Tibial artery (tissue), 4 donors: ENCODE data around the gene SGTA.

Source experiments
- DNase-seq, 2 donors: peaks; one replicate each; pipeline ENCODE4 v3.0.0-alpha.2; 2019
- H3K27ac ChIP-seq, 2 donors: fragments of 200-600 bp; sonication (generic) in 1 of 2; 1 replicate in 1 of 2; 2 replicates in 1 of 2; pipeline ENCODE4 v1.5.1; 2018 to 2019; ENCODE audit warnings: mild to moderate bottlenecking in 1 of 2
- H3K27me3 ChIP-seq, 2 donors: fragments of 200-600 bp; sonication (generic) in 1 of 2; one replicate each; pipeline versions ENCODE4 v1.5.1 to v1.6.0; 2016 to 2019
- H3K36me3 ChIP-seq, 3 donors: fragments of 200-600 bp; sonication (generic) in 2 of 3; one replicate each; pipeline ENCODE4 v1.5.1; 2016 to 2019; ENCODE audit warnings: mild to moderate bottlenecking in 2 of 3
- H3K4me1 ChIP-seq, 4 donors: fragments of 200-600 bp; sonication (generic) in 2 of 4; 1 replicate in 3 of 4; 2 replicates in 1 of 4; pipeline ENCODE4 v1.5.1; 2016 to 2019
- H3K4me3 ChIP-seq, 2 donors: fragments of 200-600 bp; sonication (generic) in 1 of 2; 1 replicate in 1 of 2; 2 replicates in 1 of 2; pipeline ENCODE4 v1.5.1; 2018 to 2019; ENCODE audit warnings: mild to moderate bottlenecking in 2 of 2
- H3K9me3 ChIP-seq, 3 donors: fragments of 200-600 bp; sonication (generic) in 1 of 3; one replicate each; pipeline ENCODE4 v1.5.1; 2016 to 2019
- CTCF ChIP-seq, 2 experiments: fragments of 200-600 bp in 1 of 2; fragments of 450-650 bp in 1 of 2; IDR thresholded peaks; one replicate each; pipeline ENCODE4 v1.5.1; 2017 to 2019; ENCODE audit warnings: antibody characterized with exemption in 2 of 2, mild to moderate bottlenecking in 1 of 2, moderate library complexity in 1 of 2
- intact Hi-C: fragments of 100-400 bp; cut with DNase I; formaldehyde crosslinking; loops from one replicate; pipeline ENCODE4 v1.15.0; 2023; ENCODE audit warnings: low total_unique reads

The SGTA gene

GRCh38 chr19:2811221-2811722 is 28.2 kb upstream of the SGTA start:
- intact Hi-C loops: no loop called here
- Histone ChIP-seq H3K27me3 (no peaks in the 10 kb centered on the region), H3K9me3 (no peaks in the 10 kb centered on the region), H3K4me1 (no peaks in the 10 kb centered on the region), H3K4me3 (no peak overlapping the region), H3K27ac (no peak overlapping the region), H3K36me3 (peaks cover 4 to 84% (median 62%) of the 10 kb centered on the region in 3 donors)
- DNase-seq: no peak
- TF ChIP-seq CTCF (IDR thresholded peaks at IDR 0.05): no peak

GRCh38 chr19:2810141-2811091 is 27.3 kb upstream of the SGTA start:
- no peak for DNase-seq
- TF ChIP-seq CTCF (IDR thresholded peaks at IDR 0.05): no peak
- H3K27me3 ChIP-seq: no peaks in the 10 kb centered on the region
- no peaks in the 10 kb centered on the region for H3K4me1 ChIP-seq
- no peaks in the 10 kb centered on the region for H3K9me3 ChIP-seq
- H3K36me3 ChIP-seq: peaks cover 4 to 93% (median 65%) of the 10 kb centered on the region in 3 donors
- H3K27ac ChIP-seq: no peak overlapping the region
- intact Hi-C loops: no loop called here
- H3K4me3 ChIP-seq: no peak overlapping the region

- H3K27ac ChIP-seq: no peak overlapping the region
- H3K4me3 ChIP-seq: no peak overlapping the region
- intact Hi-C loops: no loop called here
- peaks cover 4 to 99% (median 70%) of the 10 kb centered on the region in 3 donors for H3K36me3 ChIP-seq
- no peak for DNase-seq
- TF ChIP-seq CTCF (IDR thresholded peaks at IDR 0.05): no peak
- no peaks in the 10 kb centered on the region for H3K4me1 ChIP-seq
- no peaks in the 10 kb centered on the region for H3K9me3 ChIP-seq
- H3K27me3 ChIP-seq: no peaks in the 10 kb centered on the region
Measured at GRCh38 chr19:2809387-2810140, 26.5 kb upstream of the SGTA start.

- no peak for TF ChIP-seq CTCF (IDR thresholded peaks at IDR 0.05)
- no peaks in the 10 kb centered on the region for H3K4me1 ChIP-seq
- H3K9me3 ChIP-seq: no peaks in the 10 kb centered on the region
- peaks cover 4 to 100% (median 69%) of the 10 kb centered on the region in 3 donors for H3K36me3 ChIP-seq
- no peak overlapping the region for H3K27ac ChIP-seq
- intact Hi-C loops: no loop called here
- H3K27me3 ChIP-seq: no peaks in the 10 kb centered on the region
- no peak for DNase-seq
- no peak overlapping the region for H3K4me3 ChIP-seq
Measured at GRCh38 chr19:2808129-2808941, 25.3 kb upstream of the SGTA start.
